Stomach (tissue), 4 donors: Measurements from ENCODE around the gene CACNA1H.
"Not testable (repeated sequence)": the region's sequence is repeated elsewhere in the genome, so short reads cannot be mapped to it uniquely, and the experiment has no call there.

ENCODE experiments used
- EP300 ChIP-seq: sonication (generic); formaldehyde crosslinking; IDR thresholded peaks from one replicate; pipeline ENCODE4 v1.6.1; 2017; ENCODE audit warnings: antibody characterized with exemption
- POLR2A ChIP-seq, 4 donors: fragments of 450-650 bp; IDR thresholded peaks; one replicate each; pipeline ENCODE4 v1.6.1; 2016; ENCODE audit warnings: antibody characterized with exemption in 4 of 4, control low read depth in 2 of 4, mild to moderate bottlenecking in 1 of 4, moderate library complexity in 1 of 4
- POLR2AphosphoS5 ChIP-seq, 3 donors: sonication (generic); formaldehyde crosslinking; IDR thresholded peaks; one replicate each; pipeline ENCODE4 v1.6.1; 2016; ENCODE audit warnings: antibody characterized with exemption in 3 of 3
- TF ChIP-seq, protein P1 (sequence below), 7 experiments: fragments of 450-650 bp in 4 of 7; fragments of 200-600 bp in 3 of 7; sonication (generic) in 3 of 7; IDR thresholded peaks; one replicate each; pipeline ENCODE4 v1.5.1; 2016 to 2019; ENCODE audit warnings: antibody characterized with exemption in 7 of 7, control low read depth in 2 of 7, mild to moderate bottlenecking in 1 of 7

DNA sequence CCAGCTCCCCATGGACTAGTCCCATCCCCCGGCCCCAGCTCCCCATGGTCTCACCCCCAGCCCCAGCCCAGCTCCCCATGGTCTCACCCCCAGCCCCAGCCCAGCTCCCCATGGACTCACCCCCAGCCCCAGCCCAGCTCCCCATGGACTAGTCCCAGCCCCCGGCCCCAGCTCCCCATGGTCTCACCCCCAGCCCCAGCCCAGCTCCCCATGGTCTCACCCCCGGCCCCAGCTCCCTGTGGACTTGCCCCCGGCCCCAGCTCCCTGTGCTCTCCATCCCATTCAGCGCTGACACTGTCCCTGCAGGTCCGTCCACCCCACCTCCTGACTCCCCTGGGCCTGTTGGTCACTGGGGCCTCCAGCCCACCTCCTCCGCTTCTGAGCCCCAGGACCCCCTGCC lies 78.4 kb downstream of the CACNA1H start:
- TF ChIP-seq, protein P1, sequence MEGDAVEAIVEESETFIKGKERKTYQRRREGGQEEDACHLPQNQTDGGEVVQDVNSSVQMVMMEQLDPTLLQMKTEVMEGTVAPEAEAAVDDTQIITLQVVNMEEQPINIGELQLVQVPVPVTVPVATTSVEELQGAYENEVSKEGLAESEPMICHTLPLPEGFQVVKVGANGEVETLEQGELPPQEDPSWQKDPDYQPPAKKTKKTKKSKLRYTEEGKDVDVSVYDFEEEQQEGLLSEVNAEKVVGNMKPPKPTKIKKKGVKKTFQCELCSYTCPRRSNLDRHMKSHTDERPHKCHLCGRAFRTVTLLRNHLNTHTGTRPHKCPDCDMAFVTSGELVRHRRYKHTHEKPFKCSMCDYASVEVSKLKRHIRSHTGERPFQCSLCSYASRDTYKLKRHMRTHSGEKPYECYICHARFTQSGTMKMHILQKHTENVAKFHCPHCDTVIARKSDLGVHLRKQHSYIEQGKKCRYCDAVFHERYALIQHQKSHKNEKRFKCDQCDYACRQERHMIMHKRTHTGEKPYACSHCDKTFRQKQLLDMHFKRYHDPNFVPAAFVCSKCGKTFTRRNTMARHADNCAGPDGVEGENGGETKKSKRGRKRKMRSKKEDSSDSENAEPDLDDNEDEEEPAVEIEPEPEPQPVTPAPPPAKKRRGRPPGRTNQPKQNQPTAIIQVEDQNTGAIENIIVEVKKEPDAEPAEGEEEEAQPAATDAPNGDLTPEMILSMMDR (IDR thresholded peaks at IDR 0.05), result not testable (repeated sequence)
- not testable (repeated sequence) for TF ChIP-seq POLR2A (IDR thresholded peaks at IDR 0.05); POLR2AphosphoS5 (IDR thresholded peaks at IDR 0.05); EP300
